Right forelimb (tissue), 1 donor: ENCODE measurements around the gene DCUN1D4.
"Not testable (repeated sequence)": the region's sequence is repeated elsewhere in the genome, so short reads cannot be mapped to it uniquely, and the experiment has no call there.

Experiments
- DNase-seq: peaks from one replicate; pipeline ENCODE4 v3.0.0-alpha.2; 2018

DCUN1D4 gene

DNA sequence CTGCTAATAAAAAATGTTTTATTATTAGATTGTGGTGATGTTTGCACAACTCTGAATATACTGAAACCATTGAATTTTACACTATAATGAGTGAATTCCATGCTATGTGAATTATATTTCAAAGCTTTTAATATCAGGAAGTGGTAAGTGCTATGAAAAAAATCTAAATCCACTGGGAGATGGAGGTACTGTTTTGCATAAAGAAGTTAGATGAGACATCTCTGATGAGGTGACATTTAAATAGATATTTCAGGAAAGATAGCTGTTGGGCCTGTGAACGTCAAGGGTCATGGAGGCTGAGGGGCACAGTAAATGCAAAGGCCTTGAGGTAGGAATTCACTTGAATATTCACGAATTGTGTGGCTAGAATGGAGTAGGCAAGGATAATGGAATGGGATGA lies 12.3 kb downstream of the DCUN1D4 start:
- no peak for DNase-seq

DNA sequence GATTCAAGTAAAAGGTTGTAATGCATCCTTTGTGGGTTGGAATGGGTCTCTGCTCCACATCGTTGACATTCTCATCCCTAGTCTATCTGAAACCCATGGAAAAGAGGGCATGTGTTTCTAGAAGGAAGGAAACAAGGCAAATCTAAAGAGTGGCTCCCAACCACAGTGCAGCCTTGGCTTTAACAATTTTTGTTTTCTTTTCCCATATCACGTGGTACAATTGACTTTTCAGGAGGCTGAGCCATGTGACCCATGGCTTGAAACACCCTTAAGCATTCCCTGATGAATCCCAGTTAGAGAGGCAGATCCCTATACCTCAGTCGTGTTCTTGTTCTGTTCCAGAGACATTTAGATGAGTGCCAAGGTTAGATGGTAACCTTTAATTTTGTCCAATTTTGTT lies 12.8 kb downstream of the DCUN1D4 start:
- no peak for DNase-seq

DNA sequence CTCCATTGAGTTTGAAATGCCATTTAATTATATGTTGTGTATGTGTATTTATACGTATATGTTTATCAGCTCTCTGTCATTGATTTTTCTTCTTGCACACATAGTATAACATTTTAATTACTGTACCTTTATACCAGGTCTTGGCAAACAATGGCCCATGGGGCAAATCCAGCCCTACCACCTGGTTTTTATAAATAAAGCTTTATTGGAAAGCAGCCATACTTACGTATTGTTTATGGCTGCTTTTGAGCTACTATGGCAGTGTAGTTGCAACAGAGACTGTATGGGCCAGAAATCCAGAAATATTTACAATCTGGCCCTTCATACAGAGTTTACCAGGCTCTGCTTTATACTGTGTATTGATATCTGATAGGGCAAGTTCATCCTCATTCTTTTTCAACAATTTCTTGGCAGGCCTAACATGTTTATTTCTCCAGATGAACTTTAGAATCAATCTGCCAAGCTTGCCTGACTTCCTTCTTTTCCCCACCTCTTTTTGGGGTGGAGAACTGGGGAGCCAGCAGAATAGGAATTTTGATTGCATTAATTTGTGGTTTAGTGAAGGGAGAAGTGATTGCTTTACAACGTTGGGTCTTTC lies 15.8 kb downstream of the DCUN1D4 start:
- DNase-seq = no peak

DNA sequence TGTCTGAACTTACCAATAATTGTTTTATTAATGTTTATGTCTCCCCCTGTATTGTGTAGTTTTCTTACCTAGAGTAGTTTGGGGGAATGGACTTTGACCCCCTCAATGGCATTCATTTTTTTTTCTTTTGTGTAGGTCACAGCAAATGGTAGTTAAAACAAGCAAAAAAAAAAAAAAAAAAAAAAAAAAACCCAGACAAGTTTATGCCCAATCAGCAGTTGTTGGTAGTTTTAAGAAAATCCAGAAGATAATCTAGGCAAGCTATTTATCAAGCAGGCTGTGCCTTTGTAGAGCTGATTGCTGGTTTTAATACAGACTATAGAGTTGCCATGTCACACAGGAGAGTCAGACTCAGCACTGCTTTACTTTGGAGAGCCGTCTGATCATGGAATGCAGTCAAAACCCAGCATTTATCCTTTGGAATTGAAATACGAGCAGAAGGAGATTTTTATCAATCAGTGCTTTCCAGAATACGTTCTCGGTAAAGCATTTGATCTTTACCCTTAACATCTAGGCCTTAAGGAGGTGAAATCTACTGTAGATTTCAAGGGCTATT lies 16.6 kb downstream of the DCUN1D4 start:
- DNase-seq = no peak

DNA sequence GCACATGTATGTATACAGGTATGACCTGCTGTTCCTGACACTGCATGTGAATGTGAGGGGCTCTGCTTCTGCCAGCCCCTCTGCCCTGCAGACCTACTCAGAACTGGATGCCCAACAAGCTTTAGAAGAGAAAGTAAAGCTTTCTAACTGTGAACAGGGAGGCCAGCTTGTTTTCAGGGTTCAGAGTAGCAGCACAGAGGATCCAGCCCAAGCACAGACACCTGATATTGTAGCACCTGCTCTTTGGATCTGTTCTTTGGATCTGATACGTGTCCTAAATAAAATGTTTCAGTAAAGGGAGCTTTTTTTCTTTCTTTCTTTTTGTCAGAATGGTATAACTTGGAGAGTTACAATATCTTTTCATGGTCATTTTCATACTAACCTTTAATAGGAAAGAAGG lies 19.2 kb downstream of the DCUN1D4 start:
- DNase-seq = no peak

DNA sequence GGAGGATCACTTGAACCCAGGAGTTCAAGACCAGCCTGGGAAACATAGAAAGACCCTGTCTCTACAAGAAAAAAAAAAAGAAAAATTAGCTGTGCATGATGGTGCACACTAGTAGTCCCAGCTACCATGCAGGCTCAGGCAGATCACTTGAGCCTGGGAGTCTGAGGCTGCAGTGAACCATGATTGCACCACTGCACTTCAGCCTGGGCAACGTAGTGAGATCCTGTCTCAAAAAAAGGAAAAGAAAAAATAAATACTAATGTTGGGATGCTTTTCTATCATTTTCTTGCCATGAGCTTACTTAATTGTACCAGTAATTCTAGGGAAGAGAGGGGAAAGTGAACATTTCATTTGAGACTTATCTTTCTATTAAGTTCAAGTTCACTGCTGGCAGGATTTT lies 19.8 kb downstream of the DCUN1D4 start:
- DNase-seq = no peak

DNA sequence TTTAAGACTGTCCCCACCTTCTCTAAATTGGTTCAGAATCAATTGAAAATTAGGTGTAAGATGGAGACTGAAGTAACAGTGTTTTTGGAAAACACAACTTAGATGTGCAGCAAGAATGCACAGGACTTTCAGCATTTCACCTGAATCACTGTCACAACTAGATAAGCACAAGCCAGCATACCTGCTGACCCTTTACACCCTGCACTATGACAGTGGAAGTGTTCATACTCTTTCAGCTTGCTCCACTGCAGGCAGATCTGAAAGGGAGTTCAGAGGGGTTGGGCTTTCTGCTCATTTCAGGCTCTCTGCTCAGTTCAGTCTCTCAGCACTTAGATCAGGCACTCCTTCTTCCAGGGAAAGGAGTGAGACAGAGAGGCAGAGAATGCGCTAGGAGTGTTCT lies 22.8 kb downstream of the DCUN1D4 start:
- no peak for DNase-seq

DNA sequence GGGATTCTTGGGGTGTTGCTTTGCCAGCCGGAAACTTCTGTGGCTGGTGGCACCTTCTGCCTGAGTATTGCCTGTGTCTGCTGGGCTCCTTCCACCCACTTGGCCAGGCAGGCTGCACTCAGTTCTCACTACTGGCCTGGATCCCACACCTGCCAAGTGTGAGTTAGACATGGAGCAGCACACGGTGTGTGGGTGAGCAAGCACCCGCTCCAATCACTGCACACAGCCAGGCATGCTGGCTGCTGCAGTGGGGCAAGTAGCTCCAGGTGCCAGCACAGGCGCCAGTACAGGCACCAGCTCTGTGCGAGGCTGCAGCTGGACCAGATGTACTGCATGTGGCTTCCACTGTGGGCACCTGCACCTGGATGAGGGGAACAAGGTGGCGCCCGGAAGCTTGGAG lies 23.9 kb downstream of the DCUN1D4 start:
- DNase-seq = no peak

DNA sequence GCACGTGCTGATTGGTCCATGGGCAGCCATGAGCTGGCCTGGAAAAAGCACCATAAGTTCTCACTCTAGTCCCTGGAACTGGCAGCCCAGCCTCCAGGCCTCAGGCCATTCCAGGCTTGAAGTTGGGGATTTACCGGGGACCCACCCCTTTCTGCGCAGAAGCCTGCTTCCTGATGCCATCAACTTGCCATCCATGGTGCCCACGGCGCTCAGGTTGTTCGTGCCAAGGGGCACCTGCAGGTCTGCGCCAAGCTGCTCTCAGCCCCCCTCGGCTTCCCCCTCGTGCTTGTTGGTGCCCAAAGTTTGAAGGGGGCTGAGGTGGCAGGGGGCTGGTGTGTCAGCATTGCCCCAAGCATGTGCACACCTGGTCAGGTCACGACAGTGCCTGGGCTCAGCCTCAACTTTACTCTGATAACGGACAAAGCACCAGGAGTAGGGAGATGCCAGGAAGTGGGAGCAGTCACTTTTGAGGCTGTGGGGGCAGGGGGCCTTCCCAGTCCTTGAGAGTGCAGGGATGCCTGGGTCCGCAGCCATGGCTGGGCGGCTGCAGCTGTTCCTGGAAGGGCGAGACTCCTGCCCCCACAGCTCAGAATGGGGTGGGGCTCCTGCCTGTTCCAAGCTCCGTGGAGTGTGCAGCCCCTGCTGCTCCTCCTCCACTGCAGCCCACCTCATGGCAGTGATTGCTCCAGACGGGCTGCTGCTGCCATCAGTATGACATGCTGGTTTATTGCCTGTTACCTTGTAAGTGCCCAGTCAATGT lies 24.9 kb downstream of the DCUN1D4 start:
- no peak for DNase-seq

DNA sequence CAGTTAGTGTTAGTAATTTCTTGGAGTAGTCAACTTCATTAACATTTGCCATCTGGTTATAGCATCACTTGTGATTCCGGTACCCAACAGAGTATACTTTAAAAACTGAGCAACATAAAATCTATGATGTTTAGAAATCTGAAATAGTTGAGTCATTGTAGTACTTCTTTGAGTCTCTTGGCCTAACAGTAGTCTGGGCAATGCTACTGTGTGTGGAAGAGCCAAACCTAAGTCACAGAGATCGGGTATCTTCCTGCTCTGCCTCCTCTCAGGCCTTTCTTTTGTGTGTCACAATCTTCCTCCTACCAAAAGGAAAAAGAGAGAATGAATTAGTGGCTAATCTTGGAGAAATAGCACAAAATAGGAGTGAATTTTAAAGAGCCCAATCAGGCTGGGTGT lies 25.5 kb downstream of the DCUN1D4 start:
- no peak for DNase-seq

DNA sequence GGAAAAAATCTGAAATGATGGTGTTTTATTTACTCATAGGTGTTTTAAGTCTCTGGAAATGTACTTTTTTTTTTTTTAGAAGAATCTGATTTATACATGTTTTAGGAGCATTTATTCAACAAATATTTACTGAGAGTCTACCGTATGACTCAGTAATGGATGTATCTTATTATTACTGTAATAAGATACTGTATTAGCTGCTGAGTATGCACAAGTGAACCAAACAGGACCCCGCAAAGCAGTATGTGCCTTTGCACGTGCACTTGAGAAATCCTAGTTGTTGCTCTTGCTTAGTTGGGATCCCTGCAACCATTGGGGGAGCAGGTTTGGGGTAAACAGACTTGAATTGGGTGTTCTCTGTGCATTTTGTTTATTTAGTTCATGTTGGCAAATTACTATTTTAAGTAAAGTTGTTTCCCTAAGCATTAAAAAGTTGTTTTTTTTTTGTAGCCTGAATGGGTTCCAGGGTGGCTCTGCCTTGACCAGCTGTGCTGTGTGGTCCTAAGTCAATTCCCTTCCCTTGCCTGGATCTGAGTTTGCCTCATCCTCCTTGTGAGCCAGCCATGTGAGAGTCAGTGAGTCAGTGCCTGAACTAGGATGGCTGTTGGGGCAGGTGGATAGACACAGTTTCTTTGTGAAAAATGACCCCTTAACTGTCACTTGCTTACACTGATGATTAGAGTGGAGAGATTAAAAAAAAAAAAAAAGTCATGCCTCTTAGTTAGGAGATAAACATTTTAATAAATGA lies 27.7 kb downstream of the DCUN1D4 start:
- DNase-seq = no peak

DNA sequence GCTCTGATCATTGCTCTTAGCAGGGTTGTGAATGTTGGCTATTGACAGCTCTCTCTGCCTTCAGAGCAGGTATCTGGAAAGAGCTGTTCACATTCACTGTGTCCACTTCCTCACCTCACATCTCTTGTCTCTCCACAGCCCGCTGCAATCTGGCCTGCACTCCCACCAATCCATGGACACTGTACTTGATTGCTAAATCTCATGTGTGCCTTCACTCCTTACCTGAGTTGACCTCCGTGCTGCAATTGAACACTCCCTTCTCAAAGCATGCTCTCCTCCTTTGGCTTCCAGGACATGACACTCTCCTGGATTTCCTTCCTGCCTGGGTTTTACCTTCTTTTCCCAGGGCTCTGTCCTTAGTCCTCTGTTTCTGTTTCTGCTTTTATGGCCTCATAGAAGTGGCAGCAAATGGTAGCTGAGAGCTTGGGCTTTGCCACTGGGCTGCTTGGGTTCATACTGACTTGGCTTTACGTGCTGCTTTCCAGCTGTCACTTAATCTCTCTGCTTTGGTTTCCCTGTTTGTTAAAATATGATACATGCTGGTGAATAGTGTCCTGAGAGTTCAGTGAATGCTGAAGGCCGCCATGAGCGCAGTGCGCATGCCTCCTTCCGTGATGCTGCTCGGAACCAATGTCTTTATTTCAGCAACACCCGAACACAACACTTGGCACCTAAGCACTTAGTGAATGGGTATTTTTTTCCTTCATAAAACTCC lies 29.5 kb downstream of the DCUN1D4 start:
- DNase-seq = no peak

DNA sequence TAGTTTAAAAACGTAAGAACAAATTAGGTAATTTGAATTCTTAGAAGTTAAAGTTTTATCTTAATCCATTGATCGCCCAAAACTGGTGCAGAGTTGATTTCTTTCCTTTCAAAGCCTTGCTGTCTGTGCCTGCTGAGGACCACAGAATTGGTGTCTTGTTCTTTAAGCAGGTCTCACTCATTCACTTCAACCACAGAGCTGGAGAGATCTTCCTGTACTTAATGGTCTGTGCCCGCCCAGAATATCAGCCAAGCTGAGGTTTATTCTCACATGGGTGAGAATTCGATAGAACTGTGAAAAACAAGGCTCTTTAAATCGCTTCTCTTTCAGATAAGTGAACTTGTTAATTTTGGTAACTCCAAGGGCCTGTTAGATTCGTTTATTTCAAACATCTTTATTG lies 31.6 kb downstream of the DCUN1D4 start:
- no peak for DNase-seq

DNA sequence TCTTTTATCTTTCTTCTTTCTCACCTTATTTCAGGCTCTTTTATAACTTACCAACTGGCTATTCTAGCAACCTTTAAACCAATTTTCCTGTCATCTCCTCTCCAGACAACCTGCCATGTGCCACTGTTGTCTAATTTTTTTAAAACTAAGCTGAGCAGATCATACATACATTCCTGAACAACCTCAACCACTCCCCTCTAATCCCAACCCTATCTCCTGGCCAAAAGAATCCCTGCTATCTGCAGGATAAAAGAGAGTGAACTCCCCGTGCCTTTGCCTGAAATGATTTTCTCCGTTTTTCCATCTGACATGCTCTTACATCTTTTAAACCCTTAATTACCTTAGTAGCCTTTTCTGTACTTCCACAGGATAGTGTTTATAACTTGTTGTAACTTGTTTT lies 35.5 kb downstream of the DCUN1D4 start:
- no peak for DNase-seq

DNA sequence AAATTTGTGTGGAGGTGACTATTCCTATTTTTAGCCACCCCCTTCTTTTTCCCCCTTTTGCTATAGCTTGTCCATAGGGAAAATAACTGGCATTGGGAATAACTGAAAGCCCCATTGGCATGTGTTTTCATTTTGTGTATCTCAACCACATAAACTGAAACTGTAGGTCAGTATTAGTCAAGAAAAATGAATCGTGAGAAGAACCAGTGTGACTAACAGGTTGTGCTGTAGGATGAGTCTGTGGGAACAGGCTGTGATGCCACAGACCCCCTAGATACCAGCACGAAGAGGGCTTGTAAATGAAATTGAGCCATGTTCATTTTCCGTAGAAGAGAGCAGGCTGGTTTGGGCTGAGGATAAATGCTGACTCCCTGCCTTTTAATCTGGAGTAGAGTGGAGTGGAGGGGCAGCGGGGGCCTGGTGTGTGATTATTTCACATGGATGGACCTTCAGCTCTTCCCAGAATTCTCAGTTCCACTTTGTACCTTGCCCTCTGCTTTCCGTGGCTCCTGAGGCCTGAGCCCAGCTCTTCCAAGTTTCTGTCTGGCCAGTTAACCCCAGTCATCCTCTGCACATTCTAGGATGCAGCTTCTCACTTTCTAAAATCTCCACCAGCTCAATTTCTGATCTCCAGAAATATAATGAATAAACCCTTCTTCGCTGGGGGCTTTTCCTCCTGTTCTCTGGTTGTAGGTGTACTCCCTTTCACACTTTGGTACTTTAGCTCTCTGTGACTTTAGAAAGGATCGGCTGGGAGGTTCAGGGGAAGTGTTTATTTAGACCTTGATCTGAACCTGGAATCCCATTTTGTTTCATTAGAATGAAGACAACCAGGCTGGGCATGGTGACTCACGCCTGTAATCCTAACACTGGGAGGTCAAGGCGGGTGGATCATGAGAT lies 37.3 kb downstream of the DCUN1D4 start:
- no peak for DNase-seq

DNA sequence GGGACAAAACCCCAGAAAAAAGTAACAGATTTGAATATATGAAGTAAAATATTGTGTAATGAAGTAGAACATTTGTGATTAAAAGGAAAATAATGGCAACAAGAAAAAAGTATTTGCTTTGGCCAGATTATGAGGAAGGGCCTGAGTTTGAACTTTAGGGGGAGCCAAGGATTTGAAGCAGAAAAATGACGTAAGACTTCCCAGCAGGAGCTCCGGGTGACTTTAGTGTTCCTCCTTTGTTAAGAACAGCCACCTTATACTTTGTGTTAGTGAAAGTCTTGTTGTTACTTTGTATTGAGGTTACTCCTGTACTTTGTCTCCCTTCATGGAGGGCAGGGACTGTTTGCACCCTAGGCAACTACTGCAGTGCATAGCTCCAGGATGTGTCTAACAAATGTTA lies 41.1 kb downstream of the DCUN1D4 start:
- no peak for DNase-seq

DNA sequence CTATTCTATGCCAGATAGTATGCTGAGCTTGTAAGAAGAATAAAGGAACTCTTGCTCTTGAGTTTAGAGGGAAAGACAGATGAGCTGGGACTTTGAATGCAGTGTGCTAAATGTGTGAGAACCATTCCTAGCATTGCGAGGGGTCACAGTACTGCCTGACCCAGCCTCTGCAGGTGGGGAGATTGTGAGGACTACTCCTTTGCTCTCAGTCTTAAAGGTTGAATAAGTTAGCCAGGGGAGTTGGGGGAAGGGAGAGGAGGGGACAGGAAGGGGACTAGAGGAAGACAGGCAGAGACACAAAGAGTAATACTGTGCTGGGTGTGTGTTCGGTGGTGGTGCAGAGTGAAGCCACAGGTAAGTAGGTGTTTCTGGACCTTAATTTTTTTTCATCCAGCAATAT lies 41.7 kb downstream of the DCUN1D4 start:
- no peak for DNase-seq

DNA sequence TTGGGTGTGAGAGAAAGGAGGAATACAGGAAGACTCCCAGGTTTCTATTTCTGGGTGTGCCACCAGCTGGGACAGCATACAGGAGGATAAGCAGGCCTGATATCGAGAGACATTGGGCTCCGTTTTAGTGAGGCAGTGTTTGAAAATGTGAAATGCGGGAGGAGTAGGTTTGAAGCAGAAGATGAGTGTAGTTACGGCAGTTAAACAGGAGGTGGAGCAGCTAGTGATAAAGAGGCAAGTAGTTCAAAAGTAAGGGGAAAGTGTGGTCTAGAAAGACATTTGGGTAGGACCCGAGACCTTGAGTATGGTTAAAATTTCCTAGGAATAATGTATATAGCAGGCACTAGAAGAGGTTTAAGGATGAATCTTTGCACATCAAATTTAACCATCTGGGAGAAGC lies 42.4 kb downstream of the DCUN1D4 start:
- no peak for DNase-seq

DNA sequence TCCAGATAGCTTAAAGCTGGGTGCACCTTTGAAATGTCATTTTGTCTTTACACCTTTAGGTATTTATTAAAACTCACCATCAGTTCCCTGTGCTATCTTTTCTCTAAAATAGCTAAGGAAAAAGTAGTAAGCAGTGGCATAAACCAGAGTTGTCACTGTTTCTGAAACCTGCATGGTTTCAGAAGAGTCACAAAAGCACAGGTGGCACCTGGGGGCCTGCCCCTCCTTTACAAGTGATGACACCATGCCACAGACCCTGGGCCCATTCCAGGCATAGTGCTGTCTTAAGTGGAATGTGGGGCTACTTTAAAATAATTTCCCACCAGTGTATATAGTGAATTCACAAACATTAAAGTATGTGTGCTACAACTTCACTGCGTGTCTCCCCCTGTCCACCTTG lies 47.8 kb downstream of the DCUN1D4 start:
- no peak for DNase-seq

DNA sequence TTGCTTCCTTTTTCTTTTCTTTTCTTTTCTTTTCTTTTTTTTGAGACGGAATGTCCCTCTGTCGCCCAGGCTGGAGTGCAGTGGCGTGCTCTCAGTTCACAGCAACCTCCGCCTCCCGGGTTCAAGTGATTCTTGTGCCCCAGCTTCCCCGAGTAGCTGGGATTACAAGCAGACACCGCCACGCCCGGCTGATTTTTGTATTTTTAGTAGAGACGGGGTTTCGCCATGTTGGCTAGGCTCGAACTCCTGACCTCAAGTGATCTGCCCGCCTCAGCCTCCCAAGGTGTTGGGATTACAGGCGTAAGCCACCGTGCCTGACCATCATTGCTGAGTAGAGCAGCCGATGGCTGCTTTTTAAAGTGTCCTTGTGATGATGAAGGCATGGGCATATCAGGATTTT lies 50.4 kb downstream of the DCUN1D4 start:
- DNase-seq = not testable (repeated sequence)

DNA sequence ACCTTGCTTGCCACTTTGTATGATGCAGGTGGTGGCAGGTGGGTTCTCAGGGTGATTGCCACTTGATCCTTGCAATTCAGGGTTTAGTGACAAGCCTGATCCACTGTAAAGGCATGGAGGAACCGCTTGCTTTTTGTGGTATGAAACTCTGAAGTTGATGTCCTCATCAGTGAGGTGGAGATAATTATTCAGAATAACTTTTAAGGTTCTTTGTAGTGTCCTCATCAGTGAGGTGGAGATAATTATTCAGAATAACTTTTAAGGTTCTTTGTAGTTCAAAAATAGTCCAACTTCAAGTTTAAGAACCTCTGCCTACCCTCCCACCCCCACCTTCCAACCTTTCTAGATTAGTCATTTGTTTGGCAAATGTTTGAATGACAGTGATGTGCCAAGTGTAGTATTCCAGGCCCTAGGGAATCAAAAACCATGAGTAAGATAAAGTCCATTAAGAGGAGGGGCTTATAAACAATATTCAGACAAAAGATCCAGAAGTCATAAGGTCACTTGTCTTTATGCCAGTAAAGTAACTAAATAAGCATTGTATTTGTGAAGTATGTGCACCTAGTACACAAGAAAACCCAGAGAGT lies 51.2 kb downstream of the DCUN1D4 start:
- DNase-seq = no peak

DNA sequence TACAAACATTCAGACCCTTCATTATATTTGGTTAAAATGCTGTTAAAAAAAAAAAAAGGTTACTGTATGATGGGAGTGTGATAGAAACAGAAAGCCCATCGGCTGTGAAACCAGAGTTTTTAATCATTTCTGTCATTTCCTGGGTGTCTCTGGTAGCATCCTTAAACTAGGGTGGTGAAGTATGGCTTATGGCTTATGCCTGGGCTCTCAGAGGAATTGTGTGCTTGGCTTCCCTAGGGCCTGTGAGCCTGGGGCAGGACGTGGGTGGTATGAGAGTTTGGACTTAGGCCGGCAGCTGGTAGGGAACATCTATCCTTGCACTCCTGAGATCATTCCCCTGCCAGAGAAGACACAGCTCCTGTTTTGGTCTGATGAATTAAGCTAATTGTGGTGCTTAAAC lies 52.2 kb downstream of the DCUN1D4 start:
- no peak for DNase-seq
